ENCODE measurements around the gene CCDC85C. TPM values are rescaled to one million over a fixed set of nuclear protein-coding genes. Genes with fewer than 3 reads are reported as not detected.
A peak's percentile ranks its signal among the peaks of the same experiment; 100 is the strongest.

CCDC85C gene
- total RNA-seq, 1 experiment from 2014 or later = 33.2 TPM

DNA sequence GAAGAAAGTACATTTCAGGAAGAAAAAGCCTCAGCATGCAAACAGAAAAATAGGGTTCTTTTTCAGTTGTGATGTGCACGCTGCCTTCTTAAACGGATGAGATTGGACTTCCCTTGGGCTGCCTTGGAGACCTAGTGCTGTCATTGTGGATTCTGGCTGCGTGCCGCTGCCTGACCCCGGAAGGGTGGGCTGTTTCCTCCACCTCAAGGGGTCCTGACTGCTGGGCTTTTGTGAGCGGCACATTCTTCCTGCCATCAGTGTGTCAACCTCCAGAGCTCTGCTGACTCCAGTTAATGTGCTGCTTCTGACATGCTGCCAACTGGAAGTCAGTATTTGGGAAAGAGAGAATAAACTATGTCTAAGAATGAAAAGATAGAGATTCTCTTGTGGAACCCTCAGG lies 97.7 kb downstream of the CCDC85C start:
- Histone ChIP-seq H3K23ac (ENCODE audit: insufficient read length, low read depth, low read length) (no peak overlapping the region), H4K20me1 (ENCODE audit: control insufficient read depth, insufficient read depth, insufficient read length) (peaks cover 2% of the 10 kb centered on the region), H3K9me3 (ENCODE audit: control insufficient read depth, low read depth, low read length) (no peaks in the 10 kb centered on the region), H3K79me2 (ENCODE audit: insufficient read depth, low read length) (no peaks in the 10 kb centered on the region), H3K4me1 (ENCODE audit: insufficient read depth, low read length) (peaks cover 6% of the 10 kb centered on the region; the same call in 1 of the 2 replicates), H2BK20ac (ENCODE audit: low read depth, low read length, poor library complexity, severe bottlenecking) (no peak overlapping the region), H3K27ac (ENCODE audit: insufficient read length, low read depth, low read length) (no peak overlapping the region), H2BK12ac (ENCODE audit: insufficient read length, low read depth, low read length) (no peak overlapping the region), H4K8ac (replicated peaks; ENCODE audit: insufficient read length, low read depth, low read length) (no peak overlapping the region), H3K4me2 (ENCODE audit: insufficient read depth, insufficient read length, low read length) (no peak overlapping the region), H3K14ac (ENCODE audit: insufficient read depth, low read length) (no peak overlapping the region), H2BK15ac (ENCODE audit: low read depth, low read length) (no peak overlapping the region), H3K9ac (ENCODE audit: extremely low read depth, insufficient read length, low read length) (no peak overlapping the region), H4K91ac (ENCODE audit: insufficient read length, low read depth, low read length) (no peak overlapping the region), H2BK120ac (ENCODE audit: low read depth, low read length, poor library complexity, severe bottlenecking) (no peak overlapping the region), H3T11ph (ENCODE audit: low read length) (no peak overlapping the region), H2AK5ac (ENCODE audit: insufficient read length, low read length) (no peak overlapping the region), H3K4ac (ENCODE audit: low read depth, low read length) (no peak overlapping the region), H3K18ac (ENCODE audit: insufficient read length, low read depth, low read length) (no peak overlapping the region), H3K56ac (ENCODE audit: insufficient read length, low read depth, low read length) (no peak overlapping the region), H3K23me2 (ENCODE audit: insufficient read length, low read depth, low read length, poor library complexity, severe bottlenecking) (no peaks in the 10 kb centered on the region), H4K5ac (ENCODE audit: insufficient read length, low read depth, low read length) (no peak overlapping the region), H2BK5ac (ENCODE audit: insufficient read length, low read length) (no peak overlapping the region), H2AFZ (ENCODE audit: low read length) (no peak overlapping the region), H3K27me3 (ENCODE audit: insufficient read depth, low read length) (no peaks in the 10 kb centered on the region), H3K79me1 (ENCODE audit: insufficient read depth, low read depth, low read length, poor library complexity, severe bottlenecking) (no peaks in the 10 kb centered on the region)
- DNase-seq = no peak
- TF ChIP-seq, protein P1, sequence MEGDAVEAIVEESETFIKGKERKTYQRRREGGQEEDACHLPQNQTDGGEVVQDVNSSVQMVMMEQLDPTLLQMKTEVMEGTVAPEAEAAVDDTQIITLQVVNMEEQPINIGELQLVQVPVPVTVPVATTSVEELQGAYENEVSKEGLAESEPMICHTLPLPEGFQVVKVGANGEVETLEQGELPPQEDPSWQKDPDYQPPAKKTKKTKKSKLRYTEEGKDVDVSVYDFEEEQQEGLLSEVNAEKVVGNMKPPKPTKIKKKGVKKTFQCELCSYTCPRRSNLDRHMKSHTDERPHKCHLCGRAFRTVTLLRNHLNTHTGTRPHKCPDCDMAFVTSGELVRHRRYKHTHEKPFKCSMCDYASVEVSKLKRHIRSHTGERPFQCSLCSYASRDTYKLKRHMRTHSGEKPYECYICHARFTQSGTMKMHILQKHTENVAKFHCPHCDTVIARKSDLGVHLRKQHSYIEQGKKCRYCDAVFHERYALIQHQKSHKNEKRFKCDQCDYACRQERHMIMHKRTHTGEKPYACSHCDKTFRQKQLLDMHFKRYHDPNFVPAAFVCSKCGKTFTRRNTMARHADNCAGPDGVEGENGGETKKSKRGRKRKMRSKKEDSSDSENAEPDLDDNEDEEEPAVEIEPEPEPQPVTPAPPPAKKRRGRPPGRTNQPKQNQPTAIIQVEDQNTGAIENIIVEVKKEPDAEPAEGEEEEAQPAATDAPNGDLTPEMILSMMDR (conservative IDR thresholded peaks at IDR 0.05) = no peak
- no peak overlapping the region for H3K4me3 Mint-ChIP-seq
- peaks cover 31 to 86% (median 77%) of the 10 kb centered on the region in 3 experiments; a peak in 6 of 7 replicates for H3K36me3 Mint-ChIP-seq (ENCODE audit: insufficient read depth in 1 of 3, low read depth in 3 of 3)
- WGBS (ENCODE audit: extremely low coverage, insufficient read length, low lambda C conversion rate) = no CpG with 5 or more reads among the region's 6 CpGs
- no peaks in the 10 kb centered on the region for H3K9me3 Mint-ChIP-seq
- no peaks in the 10 kb centered on the region for H3K27me3 Mint-ChIP-seq (ENCODE audit: low read depth)
- peak overlapping the region in 2 of 3 experiments; percentile 19 to 86; a peak in 4 of 7 replicates for H3K27ac Mint-ChIP-seq
- peaks cover 19 to 23% of the 10 kb centered on the region in 2 experiments for H3K4me1 Mint-ChIP-seq
